Brain microvascular endothelial cell (primary cell): ENCODE data around the gene MXD3.
"Not testable (repeated sequence)": the region's sequence is repeated elsewhere in the genome, so short reads cannot be mapped to it uniquely, and the experiment has no call there.

Experiments
- DNase-seq: peaks from one replicate; pipeline ENCODE4 v3.0.0-alpha.2; 2020
- H3K27ac ChIP-seq: fragments of 250-450 bp; sonication (Bioruptor Pico); 2 replicates; pipeline ENCODE4 v1.5.1; 2020; ENCODE audit warnings: mild to moderate bottlenecking, moderate library complexity
- H3K27me3 ChIP-seq: fragments of 250-450 bp; sonication (Bioruptor Pico); replicated peaks from 2 replicates; pipeline ENCODE4 v1.5.1; 2020; ENCODE audit warnings: mild to moderate bottlenecking
- H3K36me3 ChIP-seq: fragments of 250-450 bp; sonication (Bioruptor Pico); replicated peaks from 2 replicates; pipeline ENCODE4 v1.5.1; 2020; ENCODE audit warnings: mild to moderate bottlenecking
- H3K4me3 ChIP-seq: 2 replicates; pipeline ENCODE4 v1.5.1; 2011; ENCODE audit warnings: low read depth, mild to moderate bottlenecking, control low read depth, low read length, moderate library complexity
- CTCF ChIP-seq: IDR thresholded peaks from 2 replicates; pipeline ENCODE4 v1.5.1; 2011; ENCODE audit warnings: low read depth, mild to moderate bottlenecking, moderate library complexity, low read length, control low read depth, inconsistent platforms; ENCODE audit errors: missing control alignments
- in situ Hi-C: cut with HindIII; loops from 2 replicates; pipeline ENCODE4 v1.10.0; 2017; ENCODE audit warnings: low sequenced_read_pairs, low pct_ligation_motif_present

The MXD3 gene

GRCh38 chr5:177310332-177310731, 1.4 kb downstream of the MXD3 start:
- Histone ChIP-seq H3K4me3 (peak overlapping the region; percentile 65), H3K27me3 (no peaks in the 10 kb centered on the region), H3K27ac (no peak overlapping the region), H3K36me3 (peaks cover 18% of the 10 kb centered on the region)
- in situ Hi-C loops, result loop anchor here (25.0 kb wide), 1 partner anchor 127 kb away; the partner anchor contains the start of genes GRK6 and PRR7
- TF ChIP-seq CTCF, result no peak
- DNase-seq, result no peak

GRCh38 chr5:177309351-177310191, 2.1 kb downstream of the MXD3 start:
- peak; percentile 53 for DNase-seq
- in situ Hi-C loops, result loop anchor here (25.0 kb wide), 1 partner anchor 128 kb away; the partner anchor contains the start of genes GRK6 and PRR7
- Histone ChIP-seq H3K27ac (no peak overlapping the region), H3K4me3 (no peak overlapping the region), H3K27me3 (no peaks in the 10 kb centered on the region), H3K36me3 (peaks cover 22% of the 10 kb centered on the region)
- TF ChIP-seq CTCF, result peak; percentile 97

- in situ Hi-C loops, result loop anchor here (25.0 kb wide), 1 partner anchor 129 kb away; the partner anchor contains the start of genes GRK6 and PRR7
- H3K27ac ChIP-seq, result no peak overlapping the region
- H3K36me3 ChIP-seq, result peaks cover 23% of the 10 kb centered on the region
- H3K27me3 ChIP-seq, result no peaks in the 10 kb centered on the region
- no peak for DNase-seq
- TF ChIP-seq CTCF, result no peak
- no peak overlapping the region for H3K4me3 ChIP-seq
Measured at GRCh38 chr5:177308740-177309139, 3.0 kb downstream of the MXD3 start.

GRCh38 chr5:177307544-177308363, 3.9 kb downstream of the MXD3 start:
- H3K36me3 ChIP-seq, result peaks cover 23% of the 10 kb centered on the region
- H3K4me3 ChIP-seq, result no peak overlapping the region
- no peaks in the 10 kb centered on the region for H3K27me3 ChIP-seq
- no peak for TF ChIP-seq CTCF
- no peak for DNase-seq
- peak overlapping the region; percentile 43 for H3K27ac ChIP-seq
- in situ Hi-C loops, result loop anchor here (25.0 kb wide), 1 partner anchor 130 kb away; the partner anchor contains the start of genes GRK6 and PRR7

- Histone ChIP-seq H3K36me3 (peaks cover 23% of the 10 kb centered on the region), H3K4me3 (no peak overlapping the region), H3K27ac (peak overlapping the region; percentile 62), H3K27me3 (no peaks in the 10 kb centered on the region)
- in situ Hi-C loops, result loop anchor here (25.0 kb wide), 1 partner anchor 130 kb away; the partner anchor contains the start of genes GRK6 and PRR7
- DNase-seq, result peak; percentile 33
- no peak for TF ChIP-seq CTCF
Measured at GRCh38 chr5:177306674-177307543, 4.8 kb downstream of the MXD3 start.

GRCh38 chr5:177306103-177306640, 5.5 kb downstream of the MXD3 start:
- peaks cover 29% of the 10 kb centered on the region for H3K36me3 ChIP-seq
- not testable (repeated sequence) for DNase-seq, H3K4me3 ChIP-seq, H3K27ac ChIP-seq, H3K27me3 ChIP-seq
- in situ Hi-C loops, result loop anchor here (25.0 kb wide), 1 partner anchor 131 kb away; the partner anchor contains the start of genes GRK6 and PRR7
